ENCODE results near the gene SSR2. TPM values are rescaled to one million over a fixed set of nuclear protein-coding genes. Genes with fewer than 3 reads are reported as not detected.

SSR2 gene
- polyA plus RNA-seq, 5 donors = 493 to 557 (median 530) TPM

Other genes with a start within 250 kb of the SSR2 start
- 10 to 100 TPM; 47.3 to 64.9 (median 61.8) TPM for gene GON4L, start 163.7 kb downstream of the SSR2 start, polyA plus RNA-seq (ENCODE audit: insufficient read depth in 1 of 5, insufficient read length in 5 of 5, low replicate concordance in 1 of 5)
- gene SYT11, start 161.4 kb downstream of the SSR2 start, polyA plus RNA-seq (ENCODE audit: insufficient read depth in 1 of 5, insufficient read length in 5 of 5, low replicate concordance in 1 of 5) = 10 to 100 TPM in 4 of 5 donors, 1 to 10 TPM in 1; 8.7 to 13.8 (median 13.1) TPM
- 10 to 100 TPM; 40.1 to 53.1 (median 48.8) TPM for gene RIT1, start 109.6 kb downstream of the SSR2 start, polyA plus RNA-seq (ENCODE audit: insufficient read depth in 1 of 5, insufficient read length in 5 of 5, low replicate concordance in 1 of 5)
- 10 to 100 TPM; 62.3 to 92.7 (median 70.7) TPM for gene KHDC4, start 86.5 kb downstream of the SSR2 start, polyA plus RNA-seq (ENCODE audit: insufficient read depth in 1 of 5, insufficient read length in 5 of 5, low replicate concordance in 1 of 5)
- gene RXFP4, start 79.3 kb downstream of the SSR2 start, polyA plus RNA-seq (ENCODE audit: insufficient read depth in 1 of 5, insufficient read length in 5 of 5, low replicate concordance in 1 of 5) = under 1 TPM in 4 of 5 donors, not detected in 1; 0.09 to 0.34 (median 0.22) TPM
- gene ARHGEF2, start 42.4 kb downstream of the SSR2 start, polyA plus RNA-seq (ENCODE audit: insufficient read depth in 1 of 5, insufficient read length in 5 of 5, low replicate concordance in 1 of 5) = 100 to 1,000 TPM; 179 to 260 (median 212) TPM
- 10 to 100 TPM; 57.6 to 71.5 (median 63.0) TPM for gene UBQLN4, start 32.8 kb upstream of the SSR2 start, polyA plus RNA-seq (ENCODE audit: insufficient read depth in 1 of 5, insufficient read length in 5 of 5, low replicate concordance in 1 of 5)
- 10 to 100 TPM; 38.2 to 54.2 (median 44.5) TPM for gene LAMTOR2, start 33.8 kb upstream of the SSR2 start, polyA plus RNA-seq (ENCODE audit: insufficient read depth in 1 of 5, insufficient read length in 5 of 5, low replicate concordance in 1 of 5)
- gene RAB25, start 40.2 kb upstream of the SSR2 start, polyA plus RNA-seq (ENCODE audit: insufficient read depth in 1 of 5, insufficient read length in 5 of 5, low replicate concordance in 1 of 5) = 10 to 100 TPM; 53.6 to 71.0 (median 66.5) TPM
- 10 to 100 TPM; 44.1 to 53.0 (median 48.9) TPM for gene MEX3A, start 61.5 kb upstream of the SSR2 start, polyA plus RNA-seq (ENCODE audit: insufficient read depth in 1 of 5, insufficient read length in 5 of 5, low replicate concordance in 1 of 5)
- gene LMNA, start 93.8 kb upstream of the SSR2 start, polyA plus RNA-seq (ENCODE audit: insufficient read depth in 1 of 5, insufficient read length in 5 of 5, low replicate concordance in 1 of 5) = 100 to 1,000 TPM in 1 of 5 donors, 10 to 100 TPM in 4; 71.3 to 128 (median 78.0) TPM
- 10 to 100 TPM; 15.2 to 26.3 (median 24.5) TPM for gene SEMA4A, start 132.6 kb upstream of the SSR2 start, polyA plus RNA-seq (ENCODE audit: insufficient read depth in 1 of 5, insufficient read length in 5 of 5, low replicate concordance in 1 of 5)
- 10 to 100 TPM; 15.4 to 19.6 (median 18.1) TPM for gene SLC25A44, start 173.2 kb upstream of the SSR2 start, polyA plus RNA-seq (ENCODE audit: insufficient read depth in 1 of 5, insufficient read length in 5 of 5, low replicate concordance in 1 of 5)
- 10 to 100 TPM; 72.7 to 99.8 (median 76.9) TPM for gene PMF1, start 192.1 kb upstream of the SSR2 start, polyA plus RNA-seq (ENCODE audit: insufficient read depth in 1 of 5, insufficient read length in 5 of 5, low replicate concordance in 1 of 5)
- gene BGLAP, start 221.2 kb upstream of the SSR2 start, polyA plus RNA-seq (ENCODE audit: insufficient read depth in 1 of 5, insufficient read length in 5 of 5, low replicate concordance in 1 of 5) = 10 to 100 TPM in 1 of 5 donors, 1 to 10 TPM in 4; 3.4 to 10.4 (median 6.5) TPM
- 1 to 10 TPM; 2.4 to 4.0 (median 3.3) TPM for gene PAQR6, start 227.1 kb upstream of the SSR2 start, polyA plus RNA-seq (ENCODE audit: insufficient read depth in 1 of 5, insufficient read length in 5 of 5, low replicate concordance in 1 of 5)

Measured in right lung (tissue), 5 donors.